Activated CD8-positive, alpha-beta T cell treated with anti-CD3 and anti-CD28 coated beads for 36 hours (primary cell): Measurements from ENCODE around the gene MGLL. TPM values are rescaled to one million over a fixed set of nuclear protein-coding genes. Genes with fewer than 3 reads are reported as not detected.

ENCODE experiments used
- ATAC-seq: fragments of 200-7000 bp; cut with Tn5 transposase; one replicate; pipeline ENCODE4 v1.10.0; 2021; ENCODE audit warnings: mild to moderate bottlenecking, moderate library complexity
- CTCF ChIA-PET: fragments of 350-600 bp; sonication (Branson Sonifier 250); formaldehyde crosslinking; loops from one replicate; lab custom pipeline; 2021; ENCODE audit warnings: antibody characterized with exemption; lab: Charles Lee
- POLR2A ChIA-PET: fragments of 350-600 bp; sonication (Branson Sonifier 250); formaldehyde crosslinking; loops from one replicate; lab custom pipeline; 2021; ENCODE audit warnings: antibody characterized with exemption; lab: Charles Lee
- DNase-seq: peaks from one replicate; pipeline ENCODE4 v3.0.0-alpha.2; 2020
- H3K27ac Mint-ChIP-seq: one replicate; pipeline ENCODE4 v1.8.0; 2021; ENCODE audit warnings: mild to moderate bottlenecking, mixed read lengths
- H3K27me3 Mint-ChIP-seq: one replicate; pipeline ENCODE4 v1.8.0; 2021; ENCODE audit warnings: mixed read lengths
- H3K36me3 Mint-ChIP-seq: one replicate; pipeline ENCODE4 v1.8.0; 2021; ENCODE audit warnings: low read depth, mixed read lengths
- H3K4me1 Mint-ChIP-seq: one replicate; pipeline ENCODE4 v1.8.0; 2021; ENCODE audit warnings: low read depth, mixed read lengths
- H3K4me3 Mint-ChIP-seq: one replicate; pipeline ENCODE4 v1.8.0; 2021; ENCODE audit warnings: mild to moderate bottlenecking, moderate library complexity, mixed read lengths
- H3K9me3 Mint-ChIP-seq: one replicate; pipeline ENCODE4 v1.8.0; 2021; ENCODE audit warnings: mixed read lengths
- CTCF ChIP-seq: fragments of 200-600 bp; IDR thresholded peaks from one replicate; pipeline ENCODE4 v1.8.0; 2022; ENCODE audit warnings: antibody characterized with exemption, mild to moderate bottlenecking
- intact Hi-C: fragments of 100-400 bp; cut with micrococcal nuclease; formaldehyde crosslinking; loops from one replicate; pipeline ENCODE4 v1.10.0; 2022
- total RNA-seq, 2 experiments: library from RNA; stranded (reverse); gene quantifications; one replicate each; pipeline ENCODE4 v1.2.3, GENCODE V29; 2021

Gene MGLL
- total RNA-seq, 2 experiments from 2014 or later = 1.1 to 3.1 TPM

GRCh38 chr3:127785711-127786265 lies 36.5 kb downstream of the MGLL start:
- Mint-ChIP-seq H3K27me3 (no peaks in the 10 kb centered on the region), H3K4me3 (no peak overlapping the region), H3K4me1 (no peaks in the 10 kb centered on the region), H3K9me3 (no peaks in the 10 kb centered on the region), H3K27ac (no peak overlapping the region), H3K36me3 (no peaks in the 10 kb centered on the region)
- TF ChIP-seq CTCF = no peak
- POLR2A ChIA-PET = interaction anchor here (0.8 kb wide), 1 partner anchor 188 kb away, joined by 3 read pairs; no protein-coding TSS in a partner anchor
- no peak for ATAC-seq
- intact Hi-C loops = no loop called here
- DNase-seq = no peak
- CTCF ChIA-PET = no interaction called here

- intact Hi-C loops = no loop called here
- no peak for DNase-seq
- POLR2A ChIA-PET = interaction anchor here (0.8 kb wide), 1 partner anchor 187 kb away, joined by 3 read pairs; no protein-coding TSS in a partner anchor
These were observed 37.2 kb downstream of the MGLL start for GRCh38 chr3:127784865-127785710.

GRCh38 chr3:127784283-127784682 lies 38.0 kb downstream of the MGLL start:
- Mint-ChIP-seq H3K4me1 (peaks cover 6% of the 10 kb centered on the region), H3K9me3 (no peaks in the 10 kb centered on the region), H3K27me3 (no peaks in the 10 kb centered on the region), H3K27ac (no peak overlapping the region), H3K4me3 (no peak overlapping the region), H3K36me3 (no peaks in the 10 kb centered on the region)
- ATAC-seq (no peak), DNase-seq (no peak)
- TF ChIP-seq CTCF = no peak
- POLR2A ChIA-PET = no interaction called here
- intact Hi-C loops = no loop called here
- CTCF ChIA-PET = interaction anchor here (1.1 kb wide), 1 partner anchor 47 kb away, joined by 3 read pairs; no protein-coding TSS in a partner anchor

More at GRCh38 chr3:127784865-127785710, 37.2 kb downstream of the MGLL start:
- H3K36me3 Mint-ChIP-seq = no peaks in the 10 kb centered on the region
- no peak for TF ChIP-seq CTCF
- no peak overlapping the region for H3K4me3 Mint-ChIP-seq
- no peaks in the 10 kb centered on the region for H3K9me3 Mint-ChIP-seq
- no peak overlapping the region for H3K27ac Mint-ChIP-seq
- CTCF ChIA-PET = no interaction called here
- ATAC-seq = no peak
- H3K27me3 Mint-ChIP-seq = no peaks in the 10 kb centered on the region
- peaks cover under 1% of the 10 kb centered on the region for H3K4me1 Mint-ChIP-seq

GRCh38 chr3:127783642-127784160 lies 38.6 kb downstream of the MGLL start:
- TF ChIP-seq CTCF = no peak
- no peaks in the 10 kb centered on the region for H3K27me3 Mint-ChIP-seq
- H3K4me3 Mint-ChIP-seq = no peak overlapping the region
- ATAC-seq (no peak), DNase-seq (no peak)
- H3K9me3 Mint-ChIP-seq = no peaks in the 10 kb centered on the region
- POLR2A ChIA-PET = interaction anchor here (0.6 kb wide), 1 partner anchor 782 kb away, joined by 3 read pairs; no protein-coding TSS in a partner anchor
- CTCF ChIA-PET = interaction anchor here (1.1 kb wide), 1 partner anchor 48 kb away, joined by 3 read pairs; no protein-coding TSS in a partner anchor
- no peaks in the 10 kb centered on the region for H3K36me3 Mint-ChIP-seq
- H3K27ac Mint-ChIP-seq = no peak overlapping the region
- intact Hi-C loops = no loop called here
- peaks cover 6% of the 10 kb centered on the region for H3K4me1 Mint-ChIP-seq
